ENCODE measurements around the gene ARMH3. TPM values are rescaled to one million over a fixed set of nuclear protein-coding genes. Genes with fewer than 3 reads are reported as not detected.

The ARMH3 gene
- total RNA-seq, 1 experiment from 2014 or later: 17.1 TPM

DNA sequence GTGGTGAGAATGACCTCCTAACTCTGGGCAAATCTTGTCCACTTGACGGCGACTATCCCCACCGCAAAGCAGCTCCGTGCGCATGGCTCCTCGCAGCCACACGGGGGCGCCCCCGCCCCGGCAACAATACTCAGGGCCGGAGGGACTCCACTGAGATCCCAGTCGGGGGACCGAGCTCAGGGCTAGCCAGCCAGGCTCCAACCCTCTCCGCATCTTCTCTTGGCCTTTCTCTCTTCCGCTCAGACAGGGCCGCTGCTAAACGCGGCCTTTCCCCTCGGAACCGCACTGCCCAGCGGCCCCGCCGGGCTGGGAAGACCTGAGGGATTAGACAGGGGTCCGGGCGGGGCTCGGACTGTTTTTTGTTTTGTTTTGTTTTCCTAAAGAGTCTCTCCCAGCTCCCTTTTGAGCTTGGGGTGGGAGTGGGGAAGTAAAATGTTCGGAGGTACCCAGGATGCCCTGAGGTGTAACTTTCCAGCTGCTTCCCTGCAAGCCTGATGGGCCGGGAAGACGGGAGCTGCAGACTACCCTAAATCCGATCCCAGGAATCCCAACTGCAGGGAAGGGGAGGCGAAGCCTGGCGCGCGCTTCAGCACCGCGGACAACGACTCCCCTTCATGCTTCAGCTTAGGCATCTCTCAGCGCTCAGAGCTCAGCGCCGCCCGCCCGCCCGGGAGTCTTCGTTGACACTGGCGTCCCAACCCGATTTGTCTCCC is 215.1 kb downstream of the ARMH3 start (continued):
- 0 out of 2 replicates have a peak, but pooled peaks have one; percentile 43 for TF ChIP-seq MYBL2 (CRISPR knock-in tag; IDR thresholded peaks at IDR 0.05)

DNA sequence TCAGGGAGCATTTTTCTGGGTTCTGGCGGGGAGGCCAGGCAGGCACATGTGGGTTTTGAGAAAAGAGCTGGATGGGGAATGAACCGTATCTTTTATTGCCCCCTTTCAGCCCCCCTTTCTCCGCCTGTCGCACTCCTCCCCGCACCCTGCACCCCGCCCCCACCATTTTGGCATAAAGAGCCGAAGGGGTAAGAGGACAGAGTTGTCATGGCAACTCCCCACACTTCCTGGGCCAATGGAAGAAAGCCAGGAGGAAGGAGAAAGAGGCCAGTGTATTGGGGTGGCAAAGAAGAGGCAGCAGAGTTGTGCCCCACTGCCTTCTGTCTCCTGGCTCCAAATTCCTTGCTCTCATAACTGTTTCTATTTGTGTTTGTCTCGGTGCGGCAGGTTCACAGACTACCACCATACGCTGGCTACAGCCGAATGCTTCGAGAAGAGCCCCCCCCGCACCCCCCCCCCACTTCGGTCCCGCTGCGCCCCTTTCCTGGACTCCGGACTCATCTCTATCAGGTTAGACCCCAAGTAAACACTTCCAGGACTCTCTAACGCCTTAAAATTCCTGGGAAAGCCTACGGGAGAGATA is 215.8 kb downstream of the ARMH3 start:
- no peaks in the 10 kb centered on the region for H3K36me3 Mint-ChIP-seq
- peak; percentile 7 for ATAC-seq
- POLR2A ChIA-PET: interaction anchor here (0.6 to 2.7 kb wide), 10 partner anchors 22 to 1371 kb away, joined by 3 to 34 read pairs (median 3); partner anchors contain the start of gene OGA
- DNase-seq (ENCODE audit: low spot score): peak; percentile 47
- CTCF ChIA-PET: interaction anchor here (0.6 to 5.5 kb wide), 82 partner anchors 10 to 441 kb away, joined by 3 to 304 read pairs (median 6); partner anchors contain the start of genes ARMH3, DPCD, GBF1 and HPS6
- H3K27ac Mint-ChIP-seq: peak overlapping the region; percentile 79; the same call in 1 of the 2 replicates
- peak overlapping the region; percentile 91 for H3K4me3 Mint-ChIP-seq
- H3K4me1 Mint-ChIP-seq: peaks cover 43% of the 10 kb centered on the region
- no peak for TF ChIP-seq SP1 (CRISPR knock-in tag; conservative IDR thresholded peaks at IDR 0.05)
- no peak for TF ChIP-seq SMAD4 (CRISPR knock-in tag; IDR thresholded peaks at IDR 0.05)
- TF ChIP-seq, protein P1, sequence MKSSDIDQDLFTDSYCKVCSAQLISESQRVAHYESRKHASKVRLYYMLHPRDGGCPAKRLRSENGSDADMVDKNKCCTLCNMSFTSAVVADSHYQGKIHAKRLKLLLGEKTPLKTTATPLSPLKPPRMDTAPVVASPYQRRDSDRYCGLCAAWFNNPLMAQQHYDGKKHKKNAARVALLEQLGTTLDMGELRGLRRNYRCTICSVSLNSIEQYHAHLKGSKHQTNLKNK (CRISPR knock-in tag; IDR thresholded peaks at IDR 0.05): no peak
- H3K9me3 Mint-ChIP-seq: no peaks in the 10 kb centered on the region
- H3K27me3 Mint-ChIP-seq (ENCODE audit: low read depth): peaks cover 25% of the 10 kb centered on the region

DNA sequence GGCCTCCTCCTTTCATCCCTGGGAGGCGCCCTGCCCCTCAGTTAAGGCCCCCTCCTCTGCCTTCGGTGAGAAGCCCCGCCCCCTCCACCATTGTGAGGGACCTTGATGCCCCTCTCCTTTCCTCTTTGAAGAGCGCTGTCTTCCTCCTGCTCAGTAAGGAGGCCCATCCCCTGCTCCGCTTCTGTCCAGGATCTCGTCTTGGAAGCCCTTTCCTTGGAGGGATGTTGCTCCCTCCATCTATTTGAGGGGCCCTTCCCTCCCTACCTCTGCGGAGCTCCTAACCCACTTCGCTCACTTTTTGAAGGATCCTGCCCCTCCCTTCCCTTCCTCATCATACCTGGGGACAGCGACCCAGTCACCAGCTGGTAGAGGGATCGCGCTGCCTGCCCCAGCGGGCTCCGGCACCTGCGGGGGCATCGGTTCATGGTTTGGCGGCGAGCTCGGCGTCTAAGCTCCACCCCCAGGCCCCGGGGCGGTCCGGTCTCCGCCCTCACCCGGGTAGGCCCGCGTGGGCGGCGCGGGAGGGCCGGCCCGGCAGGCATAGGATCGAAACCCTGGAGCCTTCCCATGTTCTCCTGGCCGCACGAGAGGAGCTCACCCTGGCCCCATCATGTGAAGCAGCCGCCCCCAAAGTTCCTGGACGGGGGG is 216.4 kb downstream of the ARMH3 start:
- ChIA-PET CTCF (interaction anchor here (0.6 to 5.5 kb wide), 24 partner anchors 10 to 623 kb away, joined by 3 to 304 read pairs (median 14); partner anchors contain the start of genes HPS6, NPM3 and OGA), POLR2A (interaction anchor here (0.7 to 2.7 kb wide), 7 partner anchors 10 to 273 kb away, joined by 3 to 34 read pairs (median 3); partner anchors contain the start of gene OGA)
- H3K4me3 Mint-ChIP-seq: peak overlapping the region; percentile 91
- no peaks in the 10 kb centered on the region for H3K36me3 Mint-ChIP-seq
- TF ChIP-seq FOXP1 (CRISPR knock-in tag; IDR thresholded peaks at IDR 0.05; ENCODE audit: borderline replicate concordance) (0 out of 2 replicates have a peak, but pooled peaks have one; percentile 31), HMGA2 (CRISPR knock-in tag; IDR thresholded peaks at IDR 0.05) (no peak), SP1 (CRISPR knock-in tag; conservative IDR thresholded peaks at IDR 0.05) (peak; percentile 34; the same call in 1 of the 2 replicates), ZNF121 (CRISPR knock-in tag; IDR thresholded peaks at IDR 0.05) (peak; percentile 99)
- TF ChIP-seq, protein P2, sequence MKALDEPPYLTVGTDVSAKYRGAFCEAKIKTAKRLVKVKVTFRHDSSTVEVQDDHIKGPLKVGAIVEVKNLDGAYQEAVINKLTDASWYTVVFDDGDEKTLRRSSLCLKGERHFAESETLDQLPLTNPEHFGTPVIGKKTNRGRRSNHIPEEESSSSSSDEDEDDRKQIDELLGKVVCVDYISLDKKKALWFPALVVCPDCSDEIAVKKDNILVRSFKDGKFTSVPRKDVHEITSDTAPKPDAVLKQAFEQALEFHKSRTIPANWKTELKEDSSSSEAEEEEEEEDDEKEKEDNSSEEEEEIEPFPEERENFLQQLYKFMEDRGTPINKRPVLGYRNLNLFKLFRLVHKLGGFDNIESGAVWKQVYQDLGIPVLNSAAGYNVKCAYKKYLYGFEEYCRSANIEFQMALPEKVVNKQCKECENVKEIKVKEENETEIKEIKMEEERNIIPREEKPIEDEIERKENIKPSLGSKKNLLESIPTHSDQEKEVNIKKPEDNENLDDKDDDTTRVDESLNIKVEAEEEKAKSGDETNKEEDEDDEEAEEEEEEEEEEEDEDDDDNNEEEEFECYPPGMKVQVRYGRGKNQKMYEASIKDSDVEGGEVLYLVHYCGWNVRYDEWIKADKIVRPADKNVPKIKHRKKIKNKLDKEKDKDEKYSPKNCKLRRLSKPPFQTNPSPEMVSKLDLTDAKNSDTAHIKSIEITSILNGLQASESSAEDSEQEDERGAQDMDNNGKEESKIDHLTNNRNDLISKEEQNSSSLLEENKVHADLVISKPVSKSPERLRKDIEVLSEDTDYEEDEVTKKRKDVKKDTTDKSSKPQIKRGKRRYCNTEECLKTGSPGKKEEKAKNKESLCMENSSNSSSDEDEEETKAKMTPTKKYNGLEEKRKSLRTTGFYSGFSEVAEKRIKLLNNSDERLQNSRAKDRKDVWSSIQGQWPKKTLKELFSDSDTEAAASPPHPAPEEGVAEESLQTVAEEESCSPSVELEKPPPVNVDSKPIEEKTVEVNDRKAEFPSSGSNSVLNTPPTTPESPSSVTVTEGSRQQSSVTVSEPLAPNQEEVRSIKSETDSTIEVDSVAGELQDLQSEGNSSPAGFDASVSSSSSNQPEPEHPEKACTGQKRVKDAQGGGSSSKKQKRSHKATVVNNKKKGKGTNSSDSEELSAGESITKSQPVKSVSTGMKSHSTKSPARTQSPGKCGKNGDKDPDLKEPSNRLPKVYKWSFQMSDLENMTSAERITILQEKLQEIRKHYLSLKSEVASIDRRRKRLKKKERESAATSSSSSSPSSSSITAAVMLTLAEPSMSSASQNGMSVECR (CRISPR knock-in tag; IDR thresholded peaks at IDR 0.05; ENCODE audit: borderline replicate concordance): 0 out of 2 replicates have a peak, but pooled peaks have one; percentile 61
- TF ChIP-seq, protein P3, sequence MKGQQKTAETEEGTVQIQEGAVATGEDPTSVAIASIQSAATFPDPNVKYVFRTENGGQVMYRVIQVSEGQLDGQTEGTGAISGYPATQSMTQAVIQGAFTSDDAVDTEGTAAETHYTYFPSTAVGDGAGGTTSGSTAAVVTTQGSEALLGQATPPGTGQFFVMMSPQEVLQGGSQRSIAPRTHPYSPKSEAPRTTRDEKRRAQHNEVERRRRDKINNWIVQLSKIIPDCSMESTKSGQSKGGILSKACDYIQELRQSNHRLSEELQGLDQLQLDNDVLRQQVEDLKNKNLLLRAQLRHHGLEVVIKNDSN (CRISPR knock-in tag; IDR thresholded peaks at IDR 0.05): 0 out of 2 replicates have a peak, but pooled peaks have one; percentile 19
- TF ChIP-seq, protein P4, sequence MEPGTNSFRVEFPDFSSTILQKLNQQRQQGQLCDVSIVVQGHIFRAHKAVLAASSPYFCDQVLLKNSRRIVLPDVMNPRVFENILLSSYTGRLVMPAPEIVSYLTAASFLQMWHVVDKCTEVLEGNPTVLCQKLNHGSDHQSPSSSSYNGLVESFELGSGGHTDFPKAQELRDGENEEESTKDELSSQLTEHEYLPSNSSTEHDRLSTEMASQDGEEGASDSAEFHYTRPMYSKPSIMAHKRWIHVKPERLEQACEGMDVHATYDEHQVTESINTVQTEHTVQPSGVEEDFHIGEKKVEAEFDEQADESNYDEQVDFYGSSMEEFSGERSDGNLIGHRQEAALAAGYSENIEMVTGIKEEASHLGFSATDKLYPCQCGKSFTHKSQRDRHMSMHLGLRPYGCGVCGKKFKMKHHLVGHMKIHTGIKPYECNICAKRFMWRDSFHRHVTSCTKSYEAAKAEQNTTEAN (CRISPR knock-in tag; IDR thresholded peaks at IDR 0.05): 0 out of 2 replicates have a peak, but pooled peaks have one; percentile 22
- TF ChIP-seq, protein P5, sequence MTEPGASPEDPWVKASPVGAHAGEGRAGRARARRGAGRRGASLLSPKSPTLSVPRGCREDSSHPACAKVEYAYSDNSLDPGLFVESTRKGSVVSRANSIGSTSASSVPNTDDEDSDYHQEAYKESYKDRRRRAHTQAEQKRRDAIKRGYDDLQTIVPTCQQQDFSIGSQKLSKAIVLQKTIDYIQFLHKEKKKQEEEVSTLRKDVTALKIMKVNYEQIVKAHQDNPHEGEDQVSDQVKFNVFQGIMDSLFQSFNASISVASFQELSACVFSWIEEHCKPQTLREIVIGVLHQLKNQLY (CRISPR knock-in tag; IDR thresholded peaks at IDR 0.05): no peak
- peak; percentile 75 for DNase-seq (ENCODE audit: low spot score)
- peak; percentile 16 for ATAC-seq
- H3K27me3 Mint-ChIP-seq (ENCODE audit: low read depth): peaks cover 25% of the 10 kb centered on the region
- peaks cover 48% of the 10 kb centered on the region for H3K4me1 Mint-ChIP-seq
- H3K27ac Mint-ChIP-seq: peak overlapping the region; percentile 75
- H3K9me3 Mint-ChIP-seq: no peaks in the 10 kb centered on the region
